ENCODE measurements around the gene SLCO4A1. TPM values are rescaled to one million over a fixed set of nuclear protein-coding genes. Genes with fewer than 3 reads are reported as not detected.

SLCO4A1 gene
- total and polyA plus RNA-seq, 4 donors: 4.7 to 152 (median 42.5) TPM

DNA sequence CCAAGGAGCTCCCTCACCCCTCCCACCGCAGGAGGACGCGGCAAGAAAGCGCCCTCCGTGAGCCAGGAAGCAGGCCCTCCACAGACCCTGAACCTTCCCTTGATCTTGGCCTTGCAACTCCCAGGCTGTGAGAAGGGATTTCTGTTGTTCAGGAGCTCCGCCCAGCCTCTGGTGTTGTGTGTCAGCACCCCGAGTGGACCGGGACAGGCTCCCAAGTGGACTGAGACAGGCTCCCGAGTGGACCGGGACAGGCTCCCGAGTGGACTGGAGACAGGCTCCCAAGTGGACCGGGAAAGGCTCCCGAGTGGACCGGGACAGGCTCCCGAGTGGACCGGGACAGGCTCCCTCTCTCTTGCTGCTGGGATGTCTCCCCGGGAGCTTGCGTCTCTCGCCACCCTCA is 57.0 kb downstream of the SLCO4A1 start:
- Histone ChIP-seq H3K27me3 (ENCODE audit: control insufficient read depth in 3 of 3, insufficient read depth in 3 of 3, low read length in 2 of 3) (peaks cover 0 to 5% (median 0%) of the 10 kb centered on the region in 3 donors), H3K4me1 (ENCODE audit: control insufficient read depth in 5 of 5, insufficient read depth in 5 of 5, low read length in 5 of 5) (peaks cover 0 to 4% (median 0%) of the 10 kb centered on the region in 5 donors), H3K27ac (ENCODE audit: low read depth in 1 of 2, low read length in 1 of 2) (no peak overlapping the region), H3K36me3 (ENCODE audit: control insufficient read depth in 4 of 4, insufficient read depth in 4 of 4, low read length in 4 of 4) (no peaks in the 10 kb centered on the region), H3K9me3 (ENCODE audit: control insufficient read depth in 4 of 4, insufficient read depth in 3 of 4, low read length in 3 of 4) (peaks cover 0 to 5% (median 0%) of the 10 kb centered on the region in 4 donors), H3K9ac (ENCODE audit: insufficient read depth in 1 of 2, low read length in 2 of 2) (no peak overlapping the region), H3K4me3 (no peak overlapping the region)
- ATAC-seq (ENCODE audit: insufficient read depth, low FRiP score) (no peak), DNase-seq (no peak)
- 93% methylated on average over 19 of the region's 19 CpGs for WGBS, 2 donors
- TF ChIP-seq, protein P1, sequence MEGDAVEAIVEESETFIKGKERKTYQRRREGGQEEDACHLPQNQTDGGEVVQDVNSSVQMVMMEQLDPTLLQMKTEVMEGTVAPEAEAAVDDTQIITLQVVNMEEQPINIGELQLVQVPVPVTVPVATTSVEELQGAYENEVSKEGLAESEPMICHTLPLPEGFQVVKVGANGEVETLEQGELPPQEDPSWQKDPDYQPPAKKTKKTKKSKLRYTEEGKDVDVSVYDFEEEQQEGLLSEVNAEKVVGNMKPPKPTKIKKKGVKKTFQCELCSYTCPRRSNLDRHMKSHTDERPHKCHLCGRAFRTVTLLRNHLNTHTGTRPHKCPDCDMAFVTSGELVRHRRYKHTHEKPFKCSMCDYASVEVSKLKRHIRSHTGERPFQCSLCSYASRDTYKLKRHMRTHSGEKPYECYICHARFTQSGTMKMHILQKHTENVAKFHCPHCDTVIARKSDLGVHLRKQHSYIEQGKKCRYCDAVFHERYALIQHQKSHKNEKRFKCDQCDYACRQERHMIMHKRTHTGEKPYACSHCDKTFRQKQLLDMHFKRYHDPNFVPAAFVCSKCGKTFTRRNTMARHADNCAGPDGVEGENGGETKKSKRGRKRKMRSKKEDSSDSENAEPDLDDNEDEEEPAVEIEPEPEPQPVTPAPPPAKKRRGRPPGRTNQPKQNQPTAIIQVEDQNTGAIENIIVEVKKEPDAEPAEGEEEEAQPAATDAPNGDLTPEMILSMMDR (IDR thresholded peaks at IDR 0.05; ENCODE audit: control extremely low read depth, extremely low read depth): no peak

DNA sequence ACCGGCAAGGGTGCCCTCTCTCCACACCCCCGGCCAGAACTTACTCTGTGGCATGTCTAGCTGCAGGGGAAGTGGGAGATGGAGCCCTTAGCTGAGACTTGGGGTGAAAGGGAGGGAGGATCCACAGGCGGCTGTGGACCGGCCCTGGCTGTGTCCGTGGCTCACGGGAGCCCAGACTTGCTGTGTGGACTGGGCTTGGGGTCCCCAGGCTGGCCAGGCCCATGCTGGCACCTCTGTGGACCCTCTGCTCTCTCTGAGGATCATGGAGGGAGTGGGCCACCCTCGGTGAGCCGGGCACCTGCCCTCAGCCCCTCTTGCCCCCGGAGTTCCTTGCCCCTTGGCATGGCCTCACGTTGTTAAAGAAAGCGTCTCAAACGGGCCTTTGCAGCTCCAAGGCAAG is 57.4 kb downstream of the SLCO4A1 start:
- 85 to 91% methylated on average over 12 of the region's 12 CpGs for WGBS, 2 donors
- TF ChIP-seq, protein P1 (IDR thresholded peaks at IDR 0.05; ENCODE audit: control extremely low read depth, extremely low read depth): no peak
- DNase-seq: no peak
- no peak overlapping the region for H3K27ac ChIP-seq (ENCODE audit: low read depth in 1 of 2, low read length in 1 of 2)
- no peak for ATAC-seq (ENCODE audit: insufficient read depth, low FRiP score)
- H3K9me3 ChIP-seq (ENCODE audit: control insufficient read depth in 4 of 4, insufficient read depth in 3 of 4, low read length in 3 of 4): peaks cover 0 to 5% (median 0%) of the 10 kb centered on the region in 4 donors
- no peak overlapping the region for H3K9ac ChIP-seq (ENCODE audit: insufficient read depth in 1 of 2, low read length in 2 of 2)
- H3K4me3 ChIP-seq: no peak overlapping the region
- H3K4me1 ChIP-seq (ENCODE audit: control insufficient read depth in 5 of 5, insufficient read depth in 5 of 5, low read length in 5 of 5): peaks cover 0 to 5% (median 0%) of the 10 kb centered on the region in 5 donors
- H3K36me3 ChIP-seq (ENCODE audit: control insufficient read depth in 4 of 4, insufficient read depth in 4 of 4, low read length in 4 of 4): no peaks in the 10 kb centered on the region
- peaks cover 0 to 5% (median 0%) of the 10 kb centered on the region in 3 donors for H3K27me3 ChIP-seq (ENCODE audit: control insufficient read depth in 3 of 3, insufficient read depth in 3 of 3, low read length in 2 of 3)

DNA sequence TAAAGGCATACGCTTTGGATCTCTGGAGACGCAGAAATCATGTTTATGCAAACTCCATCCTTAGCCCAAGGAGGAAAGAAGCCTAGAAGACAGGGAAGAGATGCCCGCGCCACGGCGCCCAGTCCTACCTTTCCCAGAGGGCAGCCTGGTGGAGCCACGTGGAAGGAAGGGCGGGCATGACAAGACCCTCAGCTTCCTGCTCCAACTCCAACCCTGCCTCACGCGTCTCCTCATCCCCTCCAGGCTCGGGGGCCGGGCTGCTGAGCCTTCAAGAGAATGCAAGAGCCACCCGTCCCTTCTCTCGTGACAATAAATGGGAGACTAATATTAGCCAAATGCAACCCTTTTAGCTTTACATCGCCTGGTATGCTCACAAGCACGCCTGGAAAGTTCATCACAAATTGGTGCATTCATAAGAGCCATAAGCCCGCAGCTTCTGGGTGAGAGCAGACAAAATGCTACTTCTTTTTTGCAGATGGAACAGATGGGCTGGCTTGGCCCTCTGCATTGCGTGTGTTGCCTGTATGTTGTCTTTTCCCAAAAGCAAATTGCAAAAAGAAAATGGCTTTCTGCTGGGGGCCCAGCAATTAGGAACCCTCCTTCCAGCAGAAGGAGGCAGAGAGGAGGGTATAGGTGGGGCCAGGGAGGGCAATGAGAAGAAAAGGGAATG is 58.1 kb downstream of the SLCO4A1 start:
- Histone ChIP-seq H3K27ac (ENCODE audit: low read depth in 1 of 2, low read length in 1 of 2) (no peak overlapping the region), H3K4me3 (no peak overlapping the region), H3K27me3 (ENCODE audit: control insufficient read depth in 3 of 3, insufficient read depth in 3 of 3, low read length in 2 of 3) (peaks cover 0 to 3% (median 0%) of the 10 kb centered on the region in 3 donors), H3K36me3 (ENCODE audit: control insufficient read depth in 4 of 4, insufficient read depth in 4 of 4, low read length in 4 of 4) (no peaks in the 10 kb centered on the region), H3K4me1 (ENCODE audit: control insufficient read depth in 5 of 5, insufficient read depth in 5 of 5, low read length in 5 of 5) (peaks cover 0 to 5% (median 0%) of the 10 kb centered on the region in 5 donors), H3K9ac (ENCODE audit: insufficient read depth in 1 of 2, low read length in 2 of 2) (no peak overlapping the region), H3K9me3 (ENCODE audit: control insufficient read depth in 4 of 4, insufficient read depth in 3 of 4, low read length in 3 of 4) (peaks cover 0 to 3% (median 0%) of the 10 kb centered on the region in 4 donors)
- TF ChIP-seq, protein P1 (IDR thresholded peaks at IDR 0.05; ENCODE audit: control extremely low read depth, extremely low read depth): no peak
- no peak for ATAC-seq (ENCODE audit: insufficient read depth, low FRiP score)
- WGBS, 2 donors: 88 to 93% methylated on average over 18 of the region's 18 CpGs
- no peak for DNase-seq
